Activated CD4-positive, CD25-positive, alpha-beta regulatory T cell (primary cell): ENCODE measurements around the gene PIP4K2C.
"Not testable (repeated sequence)": the region's sequence is repeated elsewhere in the genome, so short reads cannot be mapped to it uniquely, and the experiment has no call there.

Experiments used
- DNase-seq, 4 experiments: peaks; one replicate each; lab custom pipeline; 2025; lab: John Stamatoyannopoulos, UW

PIP4K2C gene

GRCh38 chr12:57636731-57637130 lies 45.7 kb downstream of the PIP4K2C start:
- not testable (repeated sequence) for DNase-seq

- DNase-seq = no peak
These were observed 46.4 kb downstream of the PIP4K2C start for GRCh38 chr12:57637364-57637763.

GRCh38 chr12:57638096-57638495 lies 47.1 kb downstream of the PIP4K2C start:
- no peak for DNase-seq

GRCh38 chr12:57640175-57641042 lies 49.4 kb downstream of the PIP4K2C start:
- DNase-seq = no peak

GRCh38 chr12:57641699-57642442 lies 50.9 kb downstream of the PIP4K2C start:
- no peak for DNase-seq

GRCh38 chr12:57645990-57646658 lies 55.1 kb downstream of the PIP4K2C start:
- not testable (repeated sequence) for DNase-seq

GRCh38 chr12:57646659-57647049 lies 55.7 kb downstream of the PIP4K2C start:
- DNase-seq = not testable (repeated sequence)
